IPS DF 19.7 (cell line): ENCODE measurements around the gene S100A13.

Experiments
- DNase-seq: peaks from one replicate; pipeline ENCODE4 v3.0.0-alpha.2; 2013; ENCODE audit warnings: low read depth, low spot score

S100A13 gene

GRCh38 chr1:153572569-153573015 is 54.7 kb downstream of the S100A13 start:
- no peak for DNase-seq

GRCh38 chr1:153571706-153572105 is 55.6 kb downstream of the S100A13 start:
- no peak for DNase-seq

GRCh38 chr1:153570874-153571273 is 56.4 kb downstream of the S100A13 start:
- no peak for DNase-seq

- no peak for DNase-seq
These were observed 57.8 kb downstream of the S100A13 start for GRCh38 chr1:153569465-153569864.
